Myocyte (in vitro differentiated cells): Measurements from ENCODE around the gene SLC15A1. TPM values are rescaled to one million over a fixed set of nuclear protein-coding genes. Genes with fewer than 3 reads are reported as not detected.

Experiments
- total RNA-seq: library from RNA; depleted of rRNA; stranded (reverse); fragments of >200 nt; gene quantifications from 2 replicates; pipeline ENCODE4 v1.2.3, GENCODE V29; 2014

SLC15A1 gene
- total RNA-seq, 1 donor from 2014 or later, result not detected

Other genes with a start within 250 kb of the SLC15A1 start
- gene STK24, start 175.6 kb downstream of the SLC15A1 start, total RNA-seq, result 27.3 and 43.2 TPM in 2 replicates
- 89.1 and 138 TPM in 2 replicates for gene DOCK9, start 225.4 kb upstream of the SLC15A1 start, total RNA-seq